Stimulated activated CD8-positive, alpha-beta memory T cell treated with anti-CD3 and anti-CD28 coated beads, Interleukin-7, amount 100 ng/mL, for 24 hours (primary cell): ENCODE results near the gene UBQLN1.

Source experiments
- DNase-seq: peaks from one replicate; pipeline ENCODE4 v3.0.0-alpha.2; 2020; ENCODE audit warnings: low read depth

The UBQLN1 gene

DNA sequence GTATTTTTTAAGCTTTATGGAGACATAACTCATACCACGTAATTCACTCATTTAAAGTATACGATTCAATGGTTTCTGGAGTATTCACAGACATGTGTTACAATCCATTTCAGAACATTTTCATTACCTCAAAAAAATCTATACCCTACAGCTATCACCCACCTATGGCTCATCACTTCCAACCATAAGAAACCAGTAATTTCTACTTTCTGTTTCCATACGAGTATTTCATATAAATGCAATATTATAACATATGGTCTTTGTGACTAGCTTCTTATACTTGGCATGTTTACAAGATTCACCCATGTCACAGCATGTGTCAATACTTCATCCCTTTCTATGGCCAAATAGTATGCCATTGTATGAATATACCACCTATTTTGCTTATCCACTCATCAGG is 18.8 kb downstream of the UBQLN1 start:
- no peak for DNase-seq

DNA sequence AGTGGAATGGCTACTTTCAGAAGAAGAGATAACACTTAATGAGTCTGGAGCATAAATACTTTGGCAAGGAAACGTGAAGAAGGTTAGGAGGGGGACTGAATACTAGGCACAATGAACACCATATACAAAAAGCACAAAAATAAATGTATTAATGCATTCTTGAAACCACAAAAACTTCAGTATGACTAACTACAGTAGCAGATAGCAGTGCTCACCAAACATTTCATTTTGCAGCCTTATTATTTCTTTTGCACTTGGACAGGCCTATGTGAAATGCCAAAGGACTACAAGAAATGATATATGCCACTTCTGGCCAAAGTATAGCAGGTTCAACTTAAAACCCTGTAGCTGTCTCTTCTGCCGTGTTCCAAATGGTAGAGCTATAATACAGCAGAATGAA is 26.3 kb downstream of the UBQLN1 start:
- no peak for DNase-seq

DNA sequence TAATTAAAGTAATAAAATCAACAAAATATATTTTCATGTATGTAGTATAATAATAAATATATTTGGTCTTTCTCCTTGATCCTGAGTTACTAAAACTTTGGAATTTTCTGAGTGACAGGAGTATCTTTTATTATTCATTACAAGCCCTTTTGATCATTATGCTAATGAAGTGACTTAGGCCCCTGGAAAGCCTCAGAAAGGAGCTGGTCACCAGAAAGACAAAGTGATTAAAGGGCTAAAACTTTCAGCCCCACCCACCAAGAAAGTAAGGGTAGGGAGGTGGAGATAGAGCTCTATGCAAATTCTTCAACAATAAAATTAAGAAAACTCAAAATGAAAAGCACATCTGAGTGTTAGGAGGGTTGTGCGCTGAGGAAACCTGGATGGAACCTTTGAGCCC is 27.5 kb downstream of the UBQLN1 start:
- no peak for DNase-seq

DNA sequence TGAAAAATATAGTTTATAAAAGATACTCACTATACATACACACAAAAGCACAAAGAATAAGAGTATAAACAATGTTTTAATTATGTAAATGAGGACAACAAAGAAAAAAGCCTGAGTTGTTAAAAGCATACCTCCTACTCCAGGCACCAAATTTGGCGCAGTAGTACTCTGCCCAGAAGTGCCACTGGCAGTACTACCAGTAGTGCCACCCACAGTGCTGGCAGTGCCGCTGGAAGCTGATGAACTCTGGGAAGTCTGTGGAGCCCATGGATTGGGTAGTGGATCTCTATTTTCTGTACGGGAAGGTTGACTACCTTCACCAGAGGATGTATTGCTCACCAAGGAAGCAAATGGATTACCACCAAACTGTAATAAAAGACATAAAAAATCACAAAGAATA is 30.2 kb downstream of the UBQLN1 start:
- no peak for DNase-seq

DNA sequence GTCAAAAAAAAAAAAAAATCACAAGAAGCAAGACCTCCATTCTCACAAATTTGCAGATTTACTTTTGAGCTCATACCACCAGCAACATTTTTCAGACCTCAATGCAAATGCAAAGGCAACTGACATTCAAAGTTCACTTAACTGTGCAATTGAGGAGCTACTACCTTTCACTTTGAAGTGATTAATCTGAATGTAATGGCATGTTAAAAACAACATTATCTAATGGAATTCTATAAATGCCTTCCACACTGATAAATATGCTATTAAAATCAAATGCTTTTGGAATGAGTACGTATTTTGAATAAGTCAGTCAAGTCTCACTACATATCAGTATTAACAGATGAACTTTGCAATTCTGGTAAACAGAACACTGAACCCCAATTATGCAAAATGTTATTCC is 32.3 kb downstream of the UBQLN1 start:
- DNase-seq = no peak

DNA sequence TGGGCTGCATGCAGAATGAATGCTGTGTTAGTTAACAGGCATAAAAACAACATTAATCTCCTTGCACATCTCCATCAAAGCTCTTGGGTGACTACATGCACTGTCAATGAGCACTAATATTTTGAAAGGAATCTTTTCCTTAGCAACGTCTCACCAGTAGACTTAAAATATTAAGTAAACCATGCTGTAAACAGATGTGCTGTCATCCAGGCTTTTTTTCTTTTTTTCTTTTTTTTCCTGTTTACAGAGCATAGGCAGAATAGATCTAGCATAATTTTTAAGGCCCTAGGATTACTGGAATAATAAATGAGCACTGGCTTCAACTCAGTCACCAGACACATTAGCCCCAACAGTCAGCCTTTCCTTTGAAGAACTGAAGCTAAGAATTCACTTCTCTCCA is 36.3 kb downstream of the UBQLN1 start:
- DNase-seq = no peak

DNA sequence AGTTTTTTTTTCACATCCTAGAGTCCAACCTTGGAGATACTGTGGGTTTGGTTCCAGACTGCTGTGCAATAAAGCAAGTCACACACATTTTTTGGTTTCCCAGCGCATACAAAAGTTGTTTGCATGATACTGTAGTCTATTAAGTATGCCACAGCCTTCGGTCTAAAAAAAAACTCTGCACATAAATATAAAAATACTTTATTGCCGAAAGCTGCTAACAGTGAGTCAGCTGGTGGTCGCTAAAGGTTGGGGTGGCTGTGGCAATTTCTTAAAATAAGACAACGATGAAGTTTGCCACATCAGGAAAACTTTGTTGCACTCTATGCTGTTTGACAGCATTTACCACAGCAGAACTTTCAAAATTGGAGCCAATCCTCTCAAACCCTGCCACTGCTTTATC is 37.4 kb downstream of the UBQLN1 start:
- DNase-seq = no peak

DNA sequence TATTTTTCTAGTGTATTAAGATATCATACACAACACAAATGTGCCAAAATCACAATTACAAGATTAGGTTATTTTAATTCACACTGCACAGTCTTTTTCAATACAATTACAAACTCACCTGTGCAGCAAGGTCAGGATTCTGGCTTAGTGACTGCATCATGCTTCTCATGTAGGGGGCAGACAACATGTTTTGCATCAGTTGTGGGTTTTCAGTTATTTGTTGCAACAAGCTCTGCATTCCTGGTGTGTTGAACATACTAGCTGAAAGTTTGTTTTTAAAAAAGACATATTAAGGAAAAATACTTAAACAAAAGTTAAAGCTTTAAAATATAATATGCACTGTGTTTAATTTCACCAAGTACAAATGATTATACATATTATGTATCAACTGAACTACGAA is 38.7 kb downstream of the UBQLN1 start:
- DNase-seq = no peak

DNA sequence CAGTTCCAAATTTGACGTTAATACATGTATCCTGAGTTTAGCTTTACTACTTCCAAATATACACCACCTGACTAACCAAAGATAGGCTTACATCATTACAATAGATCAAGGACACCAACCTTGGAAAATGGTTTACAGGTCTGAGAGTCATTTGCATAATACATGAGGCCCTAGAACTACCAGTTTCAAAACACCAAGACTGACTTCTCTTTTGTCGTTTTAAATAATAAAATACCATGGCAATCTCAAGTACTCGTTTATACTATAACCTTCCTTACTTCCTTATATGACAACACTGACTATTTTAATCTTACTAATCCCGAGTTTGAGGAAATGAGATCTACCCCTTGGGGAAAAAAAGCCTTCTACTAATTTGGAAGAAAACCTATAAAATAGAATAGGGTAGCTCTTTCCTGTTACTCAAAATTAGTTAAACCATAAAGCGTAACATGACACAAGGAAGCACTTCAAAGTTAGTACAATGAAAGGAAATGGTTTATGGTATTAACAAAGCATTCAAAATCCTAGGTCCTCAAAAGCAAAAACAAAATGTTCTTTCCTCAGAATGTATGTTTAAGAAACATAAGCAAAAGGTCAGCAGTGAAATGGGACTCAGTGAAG is 42.1 kb downstream of the UBQLN1 start:
- DNase-seq = no peak

DNA sequence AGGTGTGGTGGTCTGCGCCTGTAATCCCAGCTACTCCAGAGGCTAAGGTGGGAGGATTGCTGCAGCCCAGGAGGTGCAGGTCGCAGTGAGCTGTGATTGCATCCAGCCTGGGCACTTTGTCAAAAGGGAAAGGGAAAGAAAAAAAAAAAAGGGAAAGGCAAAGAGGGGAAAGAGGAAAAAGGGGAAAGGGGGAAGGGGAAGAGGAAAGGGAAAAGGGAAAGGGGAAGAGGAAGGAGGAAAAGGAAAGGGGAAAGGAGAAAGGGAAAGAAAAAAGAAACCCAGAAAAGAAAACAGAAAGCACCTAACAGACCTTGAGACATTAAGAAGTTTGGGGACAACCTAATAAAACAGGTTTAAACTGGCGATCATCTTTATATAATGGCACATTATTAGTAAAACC is 44.8 kb downstream of the UBQLN1 start:
- DNase-seq = no peak

DNA sequence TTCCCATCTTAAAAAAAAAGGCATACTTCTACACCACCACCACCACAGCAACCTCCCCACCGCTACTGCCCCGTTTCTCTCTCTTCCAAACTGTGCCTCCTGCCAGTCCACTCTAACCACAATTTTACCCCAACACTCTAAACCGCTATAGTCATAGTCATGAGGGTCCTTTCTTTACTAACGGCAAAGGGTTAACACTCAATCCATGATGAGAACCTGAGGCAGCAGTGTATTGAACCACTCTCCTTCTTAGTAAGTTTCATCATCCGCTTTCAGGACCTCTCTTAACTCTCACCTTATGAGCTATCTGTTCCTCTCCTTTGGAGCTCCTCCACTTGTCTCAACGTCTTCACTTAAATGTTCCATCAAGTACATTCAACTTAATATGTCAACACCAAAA is 50.8 kb downstream of the UBQLN1 start:
- DNase-seq = no peak

DNA sequence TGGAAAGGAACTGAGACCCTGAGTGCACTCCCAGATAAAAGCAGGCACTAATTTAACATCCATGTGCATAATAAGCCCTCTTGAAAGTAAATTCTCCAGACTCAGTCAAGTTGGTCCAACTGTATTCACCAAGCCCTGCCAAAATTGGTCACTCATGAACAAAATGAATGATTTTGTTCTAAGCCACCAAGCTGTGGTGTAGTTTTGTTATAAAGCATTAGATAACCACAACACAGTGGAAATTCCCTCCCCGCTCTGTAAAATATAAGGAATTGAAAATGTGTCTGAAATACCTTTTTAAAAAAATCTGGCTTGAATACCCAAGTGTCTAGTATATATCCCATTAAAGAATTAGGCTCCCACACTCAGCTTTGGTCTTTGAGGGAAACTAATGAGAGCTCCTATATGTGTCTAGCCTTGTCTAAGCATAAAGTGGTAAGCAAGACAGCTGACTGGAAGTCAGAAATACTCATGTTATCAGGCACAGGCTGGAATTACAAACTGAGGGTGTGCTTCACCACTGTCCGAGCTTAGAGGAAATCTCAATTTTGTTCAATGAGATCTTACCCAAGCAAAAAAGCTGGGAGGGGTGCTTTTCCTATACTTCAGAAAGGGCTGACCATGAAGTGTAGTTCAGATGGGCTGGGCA is 51.6 kb downstream of the UBQLN1 start:
- no peak for DNase-seq

DNA sequence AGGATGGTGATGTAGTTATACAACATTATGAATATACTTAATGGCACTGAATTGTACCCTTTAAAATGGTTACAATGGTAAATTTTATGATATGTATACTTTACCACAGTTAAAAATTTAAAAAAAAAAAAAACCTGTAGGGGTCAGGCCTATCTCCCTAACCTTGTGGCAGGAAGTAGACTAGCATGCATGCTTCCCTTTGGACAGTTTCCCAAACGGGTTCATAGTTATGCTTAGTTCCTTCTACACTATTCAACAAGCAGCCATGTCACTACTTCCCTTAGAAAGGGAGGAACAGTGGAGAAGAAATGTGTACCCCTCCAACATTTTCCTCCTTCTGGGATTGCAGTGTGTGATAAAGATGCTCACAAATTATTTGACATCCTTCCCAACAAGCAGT is 52.3 kb downstream of the UBQLN1 start:
- DNase-seq = no peak

DNA sequence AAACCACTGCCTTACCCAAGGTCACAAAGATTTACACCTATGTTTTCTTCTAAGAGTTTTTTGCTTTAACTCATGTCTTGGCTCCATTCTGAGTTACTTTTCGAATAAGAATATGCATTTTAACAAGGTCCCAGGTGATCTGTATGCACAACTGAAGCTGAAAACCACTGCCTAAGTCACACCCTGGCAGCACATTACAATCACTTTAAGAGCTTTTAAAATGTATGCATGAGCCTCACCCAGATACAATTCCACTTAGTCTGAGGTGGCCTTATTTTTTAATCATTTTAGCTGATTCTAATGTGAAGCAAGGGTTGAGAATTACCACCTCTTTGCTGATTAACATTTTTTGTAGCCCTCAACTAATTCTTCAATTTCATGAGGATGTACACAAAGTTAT is 55.3 kb downstream of the UBQLN1 start:
- no peak for DNase-seq

DNA sequence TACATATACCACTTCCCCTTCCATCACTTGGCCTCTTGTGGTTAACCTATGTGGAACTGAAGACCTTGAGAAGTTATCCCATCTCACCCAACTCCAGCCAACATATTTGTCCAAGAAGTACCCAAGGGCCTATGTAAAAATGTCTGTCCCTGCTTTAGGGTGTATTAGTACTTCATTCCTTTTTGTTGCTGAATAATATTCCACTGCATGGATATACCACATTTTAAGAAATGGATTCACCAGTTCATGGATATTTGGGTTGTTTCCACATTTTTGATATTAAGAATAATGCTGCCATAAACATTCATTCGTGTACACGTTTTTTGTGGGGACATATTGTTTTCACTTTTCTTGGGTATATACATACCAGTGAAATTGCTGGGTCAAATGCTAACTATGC is 56.2 kb downstream of the UBQLN1 start:
- DNase-seq = no peak

DNA sequence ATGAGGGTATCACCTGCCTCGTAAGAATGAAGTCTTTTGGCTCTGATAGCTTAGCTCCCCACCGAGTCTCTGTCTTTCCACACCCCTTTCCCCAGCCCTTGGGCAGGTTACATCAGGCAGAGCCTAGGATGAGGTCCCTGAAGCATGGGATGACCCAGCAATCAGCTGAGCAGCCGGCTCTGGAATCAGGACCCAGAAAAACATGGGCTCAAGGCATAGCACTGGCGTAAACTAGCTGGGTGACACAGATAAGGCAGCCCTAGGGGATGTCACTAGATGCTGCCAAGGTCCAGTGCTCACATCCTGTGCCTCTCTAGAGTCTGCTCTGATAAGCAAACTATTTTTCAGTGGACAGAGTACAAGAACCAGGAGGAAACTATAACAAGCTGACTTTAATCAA is 58.2 kb downstream of the UBQLN1 start:
- no peak for DNase-seq

DNA sequence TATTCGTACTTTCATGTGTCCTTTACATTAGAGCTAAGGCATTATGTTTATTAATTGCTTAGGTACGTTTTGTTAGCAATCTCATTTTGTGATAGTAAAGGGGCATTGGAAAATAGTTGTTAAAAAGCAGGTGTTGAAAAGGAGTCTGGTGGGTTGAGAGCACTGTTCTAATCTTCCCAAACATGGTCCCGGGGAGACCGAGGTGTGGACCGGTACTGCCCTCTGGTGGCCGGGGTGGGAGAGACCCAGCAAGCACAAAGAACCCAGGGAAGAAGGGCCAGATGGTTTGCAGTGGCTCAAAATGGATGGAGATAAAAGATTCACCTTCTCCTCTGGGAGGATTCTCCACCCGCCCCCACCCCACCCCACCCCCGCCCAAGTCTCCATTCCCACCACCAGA is 58.7 kb downstream of the UBQLN1 start:
- peak; percentile 47 for DNase-seq

DNA sequence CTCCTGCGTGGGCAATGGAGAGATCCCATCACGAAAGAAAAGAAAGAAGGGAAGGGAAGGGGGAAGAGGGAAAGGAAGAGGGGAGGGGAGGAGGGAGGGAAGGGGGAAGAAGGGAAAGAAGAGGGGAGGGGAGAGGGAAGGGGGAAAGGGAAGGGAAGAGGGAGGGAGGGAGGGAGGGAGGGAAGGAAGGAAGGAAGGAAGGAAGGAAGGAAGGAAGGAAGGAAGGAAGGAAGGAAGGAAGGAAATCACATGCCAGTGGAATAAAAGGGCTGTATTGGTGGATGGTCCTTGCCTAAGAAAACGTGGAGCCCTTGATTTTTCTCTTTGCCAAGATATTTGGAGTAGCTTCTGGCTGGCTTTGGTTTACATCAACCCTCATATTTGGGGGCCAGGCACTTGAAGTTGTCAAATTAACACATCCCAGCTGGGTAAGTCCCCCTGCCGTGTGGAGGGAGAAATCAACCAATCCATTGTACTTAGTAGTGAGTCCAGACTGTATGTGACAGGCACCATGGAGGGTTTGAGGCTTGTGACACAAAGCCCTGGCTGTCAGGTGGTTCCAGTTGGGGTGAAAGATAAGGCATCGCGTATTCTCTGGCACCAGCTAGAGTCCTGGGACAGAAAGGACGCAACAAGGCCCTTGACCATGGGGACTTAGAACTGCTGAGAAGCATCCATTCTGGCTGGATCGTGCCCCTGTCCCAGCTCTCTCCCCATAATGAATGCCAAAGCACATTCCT is 61.1 kb downstream of the UBQLN1 start:
- DNase-seq = no peak

DNA sequence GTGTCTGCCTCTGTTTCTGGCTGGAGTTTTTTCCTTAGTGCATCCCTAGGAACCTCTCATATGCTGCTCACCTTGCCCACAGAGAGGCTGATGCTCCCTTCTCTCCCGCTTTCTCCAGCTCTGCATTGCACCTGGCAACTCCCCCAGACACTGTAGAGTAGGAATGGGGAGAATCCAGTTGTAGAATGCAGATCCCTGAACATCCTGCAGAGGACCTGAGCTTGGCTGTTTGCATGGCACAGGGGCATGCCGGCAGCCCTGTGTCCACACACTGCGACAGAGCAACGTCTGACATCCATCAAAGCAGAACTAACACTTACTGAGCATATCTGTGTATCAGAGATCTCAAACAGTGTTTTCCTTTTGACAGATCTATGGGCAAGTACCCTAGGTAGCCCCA is 65.0 kb downstream of the UBQLN1 start:
- DNase-seq = no peak

DNA sequence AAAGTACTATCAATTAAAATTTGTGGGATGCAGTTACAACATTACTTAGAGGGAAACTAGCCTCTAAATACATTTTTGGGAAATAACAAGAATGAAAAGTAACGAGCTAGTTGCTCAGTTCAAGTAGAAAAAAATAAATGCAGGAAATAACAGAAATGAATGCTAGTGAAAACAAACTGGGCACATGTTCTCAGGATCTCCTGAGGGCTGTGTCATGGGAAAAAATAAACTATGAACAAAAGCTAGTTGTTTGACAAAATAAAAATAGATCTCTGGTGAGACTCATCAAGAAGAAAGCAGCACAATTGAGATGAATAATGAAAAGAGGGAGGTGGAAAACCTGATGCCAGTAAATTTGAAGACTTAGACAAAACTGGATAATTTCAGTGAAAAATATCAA is 68.5 kb downstream of the UBQLN1 start:
- no peak for DNase-seq

DNA sequence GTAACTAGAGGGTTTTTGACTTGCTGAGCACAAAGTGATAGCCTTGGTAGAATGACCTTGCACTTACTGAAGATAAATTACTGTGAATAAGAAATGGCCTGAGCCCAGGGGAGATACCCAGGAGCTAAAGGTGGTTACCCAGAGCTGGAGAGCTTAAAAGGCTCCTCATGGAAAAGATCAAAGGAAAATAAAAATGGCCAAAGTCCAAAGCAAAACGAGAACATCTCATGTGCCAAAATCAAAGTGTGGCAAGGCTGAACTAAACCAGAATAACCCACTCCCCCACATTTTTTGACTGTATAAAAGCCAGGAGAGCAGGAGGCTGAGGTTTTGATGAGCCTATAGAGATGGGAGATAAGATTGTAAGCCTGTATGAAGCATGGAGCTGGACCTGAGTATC is 70.4 kb downstream of the UBQLN1 start:
- DNase-seq = no peak

DNA sequence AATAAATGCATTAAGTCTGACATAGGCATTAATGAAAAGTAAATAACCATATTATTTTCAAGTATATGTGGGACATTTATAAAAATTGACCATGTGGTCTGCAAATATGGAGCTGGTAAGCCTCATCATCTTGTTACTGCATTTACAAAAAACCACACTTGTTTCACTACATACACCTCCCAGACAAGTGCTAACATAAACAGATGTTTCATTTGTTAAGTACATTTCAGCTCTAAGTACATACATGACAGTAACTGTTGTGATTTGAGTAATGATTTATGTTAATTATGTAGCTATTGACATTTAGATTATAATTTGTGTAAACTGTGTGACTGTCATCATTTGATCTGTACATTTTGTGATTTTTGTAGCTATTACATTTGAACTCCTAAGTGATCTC is 70.9 kb downstream of the UBQLN1 start:
- DNase-seq = no peak

DNA sequence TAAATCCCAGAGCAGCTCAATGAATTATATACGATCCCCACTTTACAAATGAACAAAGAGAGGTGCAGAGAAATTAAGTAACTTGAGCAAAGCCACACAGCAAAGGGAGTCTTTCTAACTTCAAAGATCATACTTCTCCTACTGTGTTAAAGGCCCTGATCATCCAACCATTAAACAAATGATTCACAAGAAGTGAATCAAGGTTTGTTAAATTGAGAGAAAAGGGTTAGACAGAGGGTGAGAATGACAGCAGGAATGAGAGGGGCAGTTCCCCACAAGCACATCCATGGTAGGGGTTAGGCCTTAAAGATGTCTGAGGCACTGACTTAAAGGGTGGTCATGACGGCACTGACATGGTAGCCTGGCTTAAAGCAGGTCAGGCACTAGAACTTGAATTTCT is 74.1 kb downstream of the UBQLN1 start:
- DNase-seq = no peak

DNA sequence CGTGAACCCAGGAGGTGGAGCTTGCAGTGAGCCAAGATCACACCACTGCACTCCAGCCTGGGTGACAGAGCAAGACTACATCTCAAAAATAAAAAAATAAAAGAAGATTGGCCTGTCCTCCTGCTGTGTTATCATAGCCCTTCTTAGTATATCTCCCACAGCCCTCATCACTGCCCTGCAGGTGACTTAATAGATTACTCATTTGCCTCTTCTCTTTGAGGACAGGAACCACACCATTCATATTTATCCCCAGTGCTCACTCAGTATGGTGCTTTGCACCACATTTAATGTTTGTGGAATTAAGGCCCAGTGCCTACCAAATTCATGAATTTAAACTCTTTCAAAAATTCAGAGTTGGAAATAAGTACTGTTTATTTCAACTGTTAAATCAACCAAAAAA is 74.5 kb downstream of the UBQLN1 start:
- no peak for DNase-seq
